Mesenchymal stem cell (in vitro differentiated cells and primary cell): ENCODE data around the gene KCNJ10.

Experiments
- DNase-seq: peaks from one replicate; pipeline ENCODE4 v3.0.0-alpha.2; 2013
- H2AFZ ChIP-seq: one replicate; pipeline ENCODE4 v1.6.1; 2013; ENCODE audit warnings: low read depth, mild to moderate bottlenecking, control low read depth, inconsistent platforms, low read length, moderate library complexity
- H2AK5ac ChIP-seq: 2 replicates; pipeline ENCODE4 v1.6.1; 2013; ENCODE audit warnings: low read length, moderate library complexity, mild to moderate bottlenecking, inconsistent platforms; ENCODE audit not compliant: severe bottlenecking
- H2BK120ac ChIP-seq: one replicate; pipeline ENCODE4 v1.6.1; 2013; ENCODE audit warnings: low read depth, mild to moderate bottlenecking, inconsistent platforms, low read length, moderate library complexity
- H2BK12ac ChIP-seq, 2 experiments: one replicate each; pipeline ENCODE4 v1.6.1; 2013; ENCODE audit warnings: inconsistent platforms in 2 of 2, low read length in 2 of 2, mild to moderate bottlenecking in 2 of 2, moderate library complexity in 2 of 2, control low read depth in 1 of 2
- H2BK15ac ChIP-seq: one replicate; pipeline ENCODE4 v1.6.1; 2013; ENCODE audit warnings: mild to moderate bottlenecking, low read depth, inconsistent platforms; ENCODE audit not compliant: poor library complexity, severe bottlenecking
- H2BK5ac ChIP-seq: 2 replicates; pipeline ENCODE4 v1.6.1; 2013; ENCODE audit warnings: low read depth, mild to moderate bottlenecking, low read length, control low read depth, inconsistent platforms; ENCODE audit not compliant: poor library complexity, severe bottlenecking
- H3K14ac ChIP-seq, 2 experiments: one replicate each; pipeline ENCODE4 v1.6.1; 2013; ENCODE audit warnings: inconsistent platforms in 2 of 2, low read length in 2 of 2, control low read depth in 1 of 2, mild to moderate bottlenecking in 1 of 2, moderate library complexity in 1 of 2
- H3K18ac ChIP-seq, 2 experiments: one replicate each; pipeline ENCODE4 v1.6.1; 2013; ENCODE audit warnings: inconsistent platforms in 2 of 2, low read length in 2 of 2, control low read depth in 1 of 2, low read depth in 1 of 2, mild to moderate bottlenecking in 1 of 2
- H3K23ac ChIP-seq, 2 experiments: one replicate each; pipeline ENCODE4 v1.6.1; 2013; ENCODE audit warnings: inconsistent platforms in 2 of 2, low read length in 2 of 2, mild to moderate bottlenecking in 2 of 2, moderate library complexity in 2 of 2, control low read depth in 1 of 2
- H3K27ac ChIP-seq: 2 replicates; pipeline ENCODE4 v1.5.1; 2013; ENCODE audit warnings: mild to moderate bottlenecking, moderate library complexity, low read length, control low read depth, inconsistent platforms; ENCODE audit not compliant: poor library complexity, severe bottlenecking
- H3K27me3 ChIP-seq, 2 experiments: 2 replicates each; pipeline versions ENCODE4 v1.6.1 to v1.7.0; 2013; ENCODE audit warnings: low read length in 2 of 2, mild to moderate bottlenecking in 2 of 2, moderate library complexity in 2 of 2, control low read depth in 1 of 2, inconsistent platforms in 1 of 2; ENCODE audit not compliant: control insufficient read depth in 1 of 2, insufficient read depth in 1 of 2
- H3K36me3 ChIP-seq, 2 experiments: 2 replicates each; pipeline versions ENCODE4 v1.6.1 to v1.7.0; 2013; ENCODE audit warnings: low read length in 2 of 2, control low read depth in 1 of 2, inconsistent platforms in 1 of 2, low read depth in 1 of 2, mild to moderate bottlenecking in 1 of 2; ENCODE audit not compliant: insufficient read depth in 2 of 2, control insufficient read depth in 1 of 2
- H3K4ac ChIP-seq, 2 experiments: one replicate each; pipeline ENCODE4 v1.6.1; 2013; ENCODE audit warnings: inconsistent platforms in 2 of 2, low read length in 2 of 2, mild to moderate bottlenecking in 2 of 2, moderate library complexity in 2 of 2, control low read depth in 1 of 2, low read depth in 1 of 2
- H3K4me1 ChIP-seq: 2 replicates; pipeline ENCODE4 v1.6.1; 2013; ENCODE audit warnings: low read depth, low read length, control low read depth; ENCODE audit not compliant: control insufficient read depth, insufficient read depth
- H3K4me2 ChIP-seq: 2 replicates; pipeline ENCODE4 v1.6.1; 2013; ENCODE audit warnings: low read length, mild to moderate bottlenecking, inconsistent platforms; ENCODE audit not compliant: poor library complexity, severe bottlenecking
- H3K4me3 ChIP-seq, 2 experiments: 2 replicates each; pipeline versions ENCODE4 v1.5.1 to v1.7.0; 2013; ENCODE audit warnings: low read length in 2 of 2, mild to moderate bottlenecking in 2 of 2, control low read depth in 1 of 2, low read depth in 1 of 2; ENCODE audit not compliant: insufficient read depth in 1 of 2
- H3K79me1 ChIP-seq: replicated peaks from 2 replicates; pipeline ENCODE4 v1.6.1; 2013; ENCODE audit warnings: mild to moderate bottlenecking, control low read depth, low read length, inconsistent platforms; ENCODE audit not compliant: poor library complexity, severe bottlenecking
- H3K9ac ChIP-seq: 2 replicates; pipeline ENCODE4 v1.7.0; 2013; ENCODE audit warnings: mild to moderate bottlenecking, low read length, moderate library complexity
- H3K9me3 ChIP-seq: 2 replicates; pipeline ENCODE4 v1.7.0; 2013; ENCODE audit warnings: mild to moderate bottlenecking, low read length; ENCODE audit not compliant: control insufficient read depth
- H4K8ac ChIP-seq: one replicate; pipeline ENCODE4 v1.6.1; 2013; ENCODE audit warnings: inconsistent platforms, mild to moderate bottlenecking, low read length, moderate library complexity
- H4K91ac ChIP-seq: one replicate; pipeline ENCODE4 v1.6.1; 2013; ENCODE audit warnings: mild to moderate bottlenecking, low read length, inconsistent platforms
- WGBS: methylation state at CpG from one replicate; pipeline ENCODE4 v1.1.7; 2013; ENCODE audit warnings: mixed read lengths; 5-methylcytosine and 5-hydroxymethylcytosine counted together

The KCNJ10 gene

DNA sequence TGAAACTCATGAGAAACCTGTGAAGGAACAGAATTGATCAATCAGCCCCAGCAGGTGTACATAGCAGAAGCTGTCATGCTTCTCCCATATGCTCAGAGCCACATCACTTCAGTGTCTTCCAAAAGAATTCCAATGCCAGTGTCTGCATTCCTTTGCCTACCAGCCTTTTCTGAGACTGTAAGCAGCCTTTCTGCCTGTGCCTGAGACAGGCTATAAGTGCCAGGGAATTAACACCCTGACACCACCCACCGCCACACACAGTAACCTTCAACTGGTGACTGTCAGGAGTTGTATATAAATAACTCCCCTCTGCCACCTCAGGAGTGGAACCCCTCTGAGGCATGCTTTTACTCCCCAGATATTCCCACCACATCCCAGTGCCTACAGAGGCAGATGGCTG, 77.8 kb downstream of the KCNJ10 start:
- H3K27ac ChIP-seq, result no peak overlapping the region

DNA sequence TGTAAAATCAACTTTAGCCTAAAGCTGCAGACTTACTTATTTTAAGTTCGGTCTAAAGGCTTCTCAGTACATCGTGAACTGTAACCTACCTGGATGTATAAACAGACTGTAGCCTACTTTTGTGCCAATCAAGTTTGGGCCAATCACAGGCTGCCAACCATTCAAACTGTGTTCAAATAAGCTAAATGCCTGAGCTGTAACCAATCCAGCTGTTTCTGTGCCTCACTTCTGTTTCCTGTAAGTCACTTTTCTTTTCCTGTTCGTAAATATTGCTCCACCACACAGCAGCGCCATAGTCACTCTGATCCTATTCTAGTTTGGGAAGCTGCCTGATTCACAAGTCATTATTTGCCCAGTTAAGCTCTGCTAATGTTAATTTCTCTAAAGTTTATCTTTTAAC, 78.4 kb downstream of the KCNJ10 start:
- Histone ChIP-seq H3K4me1 (no peaks in the 10 kb centered on the region), H4K8ac (no peak overlapping the region), H4K91ac (no peak overlapping the region)

More for the DNA sequence above, 77.8 kb downstream of the KCNJ10 start:
- Histone ChIP-seq H3K18ac (no peak overlapping the region), H3K27me3 (peaks cover 0 to 36% of the 10 kb centered on the region in 2 experiments), H3K4me1 (no peaks in the 10 kb centered on the region), H2AK5ac (no peak overlapping the region), H3K36me3 (no peaks in the 10 kb centered on the region), H3K4me2 (no peak overlapping the region), H2BK120ac (no peak overlapping the region), H3K9ac (no peak overlapping the region), H2AFZ (no peak overlapping the region), H3K79me1 (no peaks in the 10 kb centered on the region), H2BK15ac (no peak overlapping the region), H3K23ac (no peak overlapping the region), H2BK5ac (no peak overlapping the region), H4K91ac (no peak overlapping the region), H3K4me3 (no peak overlapping the region), H3K9me3 (no peaks in the 10 kb centered on the region), H3K4ac (no peak overlapping the region), H4K8ac (no peak overlapping the region), H3K14ac (no peak overlapping the region), H2BK12ac (no peak overlapping the region)
- no peak for DNase-seq
- WGBS, result 51% methylated on average over 1 of the region's 1 CpG

DNA sequence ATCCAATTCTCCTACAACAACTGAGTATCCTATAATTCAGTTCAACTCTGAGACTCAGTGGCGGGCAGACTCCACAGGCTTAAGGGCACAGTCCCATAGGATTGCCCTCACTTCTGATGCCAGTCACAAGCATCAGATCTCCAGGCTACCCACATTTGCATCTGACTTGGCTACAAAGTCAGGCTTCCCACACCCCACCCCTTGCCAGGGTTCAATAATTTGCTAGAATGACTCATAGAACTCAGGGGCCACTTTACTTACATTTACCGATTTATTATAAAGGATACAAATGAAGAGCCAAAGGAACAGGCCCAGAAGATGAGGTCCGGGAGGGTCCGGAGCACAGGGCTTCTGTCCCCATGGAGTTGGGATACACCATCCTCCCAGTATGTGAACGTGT, 80.0 kb downstream of the KCNJ10 start:
- Histone ChIP-seq H3K4ac (no peak overlapping the region), H2BK15ac (no peak overlapping the region)
- 97% methylated on average over 4 of the region's 5 CpGs for WGBS

More for the DNA sequence above, 78.4 kb downstream of the KCNJ10 start:
- H2BK15ac ChIP-seq, result no peak overlapping the region
- H3K27me3 ChIP-seq, result peaks cover 0 to 36% of the 10 kb centered on the region in 2 experiments
- no peaks in the 10 kb centered on the region for H3K36me3 ChIP-seq
- no peaks in the 10 kb centered on the region for H3K79me1 ChIP-seq
- no peak overlapping the region for H3K4ac ChIP-seq
- WGBS, result 74% methylated on average over 4 of the region's 4 CpGs
- no peaks in the 10 kb centered on the region for H3K9me3 ChIP-seq
- peak; percentile 8 for DNase-seq
- no peak overlapping the region for H2BK120ac ChIP-seq
- H2AK5ac ChIP-seq, result no peak overlapping the region
- H3K18ac ChIP-seq, result no peak overlapping the region
- no peak overlapping the region for H3K23ac ChIP-seq
- H3K4me3 ChIP-seq, result no peak overlapping the region
- H3K4me2 ChIP-seq, result no peak overlapping the region
- H2BK5ac ChIP-seq, result no peak overlapping the region
- H3K14ac ChIP-seq, result no peak overlapping the region
- H3K9ac ChIP-seq, result no peak overlapping the region
- H3K27ac ChIP-seq, result no peak overlapping the region
- no peak overlapping the region for H2AFZ ChIP-seq
- H2BK12ac ChIP-seq, result no peak overlapping the region

DNA sequence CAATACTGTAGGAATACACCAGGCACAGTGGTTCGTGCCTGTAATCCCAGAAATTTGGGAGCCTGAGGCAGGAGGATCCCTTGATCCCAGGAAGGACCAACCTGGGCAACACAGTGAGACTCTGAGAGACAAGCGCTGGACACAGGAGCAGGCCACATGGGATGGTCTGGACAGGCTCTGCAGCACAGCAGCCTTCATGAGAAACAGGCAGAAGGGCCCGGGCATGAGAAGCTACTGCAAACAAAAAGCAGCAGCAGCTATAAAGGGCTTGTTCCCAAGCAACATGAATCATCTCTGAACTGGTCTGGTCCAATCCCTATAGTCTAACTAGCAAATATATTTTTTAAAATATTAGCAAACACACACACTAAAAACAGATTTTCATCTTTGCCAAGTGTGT, 80.4 kb downstream of the KCNJ10 start:
- no peak overlapping the region for H2AFZ ChIP-seq

More for the DNA sequence above, 80.0 kb downstream of the KCNJ10 start:
- Histone ChIP-seq H2BK5ac (no peak overlapping the region), H3K27ac (no peak overlapping the region), H3K4me2 (no peak overlapping the region), H4K91ac (no peak overlapping the region), H3K79me1 (no peaks in the 10 kb centered on the region), H2AK5ac (no peak overlapping the region), H3K4me1 (no peaks in the 10 kb centered on the region), H3K23ac (no peak overlapping the region), H3K18ac (peak overlapping the region in 1 of 2 experiments; percentile 3), H4K8ac (no peak overlapping the region), H3K4me3 (no peak overlapping the region), H3K14ac (no peak overlapping the region), H3K27me3 (peaks cover 0 to 39% of the 10 kb centered on the region in 2 experiments), H2BK120ac (no peak overlapping the region), H3K9ac (no peak overlapping the region), H3K36me3 (peaks cover 0 to 2% of the 10 kb centered on the region in 2 experiments), H2AFZ (no peak overlapping the region), H2BK12ac (no peak overlapping the region), H3K9me3 (no peaks in the 10 kb centered on the region)
- no peak for DNase-seq

More for the DNA sequence above, 80.4 kb downstream of the KCNJ10 start:
- H3K9me3 ChIP-seq, result no peaks in the 10 kb centered on the region
- H2AK5ac ChIP-seq, result no peak overlapping the region
- no peak overlapping the region for H2BK12ac ChIP-seq
- peaks cover 0 to 3% of the 10 kb centered on the region in 2 experiments for H3K36me3 ChIP-seq
- no peaks in the 10 kb centered on the region for H3K4me1 ChIP-seq
- H3K14ac ChIP-seq, result no peak overlapping the region
- WGBS, result 49% methylated on average over 3 of the region's 3 CpGs
- H3K23ac ChIP-seq, result no peak overlapping the region
- no peak overlapping the region for H4K91ac ChIP-seq
- H3K27me3 ChIP-seq, result peaks cover 0 to 38% of the 10 kb centered on the region in 2 experiments
- no peak for DNase-seq
- H3K79me1 ChIP-seq, result no peaks in the 10 kb centered on the region
- no peak overlapping the region for H2BK15ac ChIP-seq
- H3K4me2 ChIP-seq, result no peak overlapping the region
- H3K4me3 ChIP-seq, result no peak overlapping the region
- no peak overlapping the region for H2BK5ac ChIP-seq
- no peak overlapping the region for H4K8ac ChIP-seq
- no peak overlapping the region for H3K4ac ChIP-seq
- no peak overlapping the region for H2BK120ac ChIP-seq
- H3K9ac ChIP-seq, result no peak overlapping the region
- no peak overlapping the region for H3K18ac ChIP-seq
- H3K27ac ChIP-seq, result no peak overlapping the region
